Effector memory CD8-positive, alpha-beta T cell (primary cell): ENCODE results near the gene GADL1.

Experiments used
- ATAC-seq: fragments of 150-1000 bp; cut with Tn5 transposase; replicated peaks from 2 replicates; pipeline ENCODE4 v1.10.0; 2021; ENCODE audit warnings: mild to moderate bottlenecking, moderate library complexity
- DNase-seq, 3 experiments: peaks; one replicate each; pipeline ENCODE4 v3.0.0; 2021
- H3K27ac Mint-ChIP-seq, 2 donors: one replicate each; pipeline ENCODE4 v1.8.0; 2022; ENCODE audit warnings: mild to moderate bottlenecking in 2 of 2, mixed read lengths in 2 of 2, moderate library complexity in 2 of 2
- H3K27me3 Mint-ChIP-seq, 2 donors: one replicate each; pipeline ENCODE4 v1.8.0; 2022; ENCODE audit warnings: mixed read lengths in 2 of 2
- H3K36me3 Mint-ChIP-seq: one replicate; pipeline ENCODE4 v1.8.0; 2022; ENCODE audit warnings: mild to moderate bottlenecking, moderate library complexity, mixed read lengths; ENCODE audit not compliant: insufficient read depth
- H3K4me1 Mint-ChIP-seq, 2 donors: one replicate each; pipeline ENCODE4 v1.8.0; 2022; ENCODE audit warnings: low read depth in 2 of 2, mixed read lengths in 2 of 2
- H3K4me3 Mint-ChIP-seq, 2 donors: one replicate each; pipeline ENCODE4 v1.8.0; 2022; ENCODE audit warnings: mild to moderate bottlenecking in 2 of 2, mixed read lengths in 2 of 2, moderate library complexity in 2 of 2
- H3K9me3 Mint-ChIP-seq, 2 donors: one replicate each; pipeline ENCODE4 v1.8.0; 2022; ENCODE audit warnings: mixed read lengths in 2 of 2

The GADL1 gene

GRCh38 chr3:30695302-30696061, 199.0 kb downstream of the GADL1 start:
- Mint-ChIP-seq H3K36me3 (peaks cover 53% of the 10 kb centered on the region), H3K4me3 (no peak overlapping the region), H3K27ac (peak overlapping the region in 1 of 2 donors; percentile 52), H3K27me3 (no peaks in the 10 kb centered on the region), H3K4me1 (peaks cover 13 to 39% of the 10 kb centered on the region in 2 donors), H3K9me3 (no peaks in the 10 kb centered on the region)
- ATAC-seq (no peak), DNase-seq (no peak)

- H3K4me1 Mint-ChIP-seq = peaks cover 15 to 47% of the 10 kb centered on the region in 2 donors
Observed at GRCh38 chr3:30694668-30695067, 199.8 kb downstream of the GADL1 start.

GRCh38 chr3:30694148-30694547, 200.3 kb downstream of the GADL1 start:
- DNase-seq = no peak
- peaks cover 18 to 49% of the 10 kb centered on the region in 2 donors for H3K4me1 Mint-ChIP-seq
- H3K36me3 Mint-ChIP-seq = peaks cover 65% of the 10 kb centered on the region
- H3K9me3 Mint-ChIP-seq = no peaks in the 10 kb centered on the region
- H3K4me3 Mint-ChIP-seq = no peak overlapping the region
- no peaks in the 10 kb centered on the region for H3K27me3 Mint-ChIP-seq
- no peak overlapping the region for H3K27ac Mint-ChIP-seq
- ATAC-seq = no peak

More at GRCh38 chr3:30694668-30695067, 199.8 kb downstream of the GADL1 start:
- Mint-ChIP-seq H3K4me3 (no peak overlapping the region), H3K9me3 (no peaks in the 10 kb centered on the region), H3K27me3 (no peaks in the 10 kb centered on the region), H3K36me3 (peaks cover 61% of the 10 kb centered on the region), H3K27ac (no peak overlapping the region)
- ATAC-seq = no peak
- no peak for DNase-seq

GRCh38 chr3:30693470-30694120, 200.9 kb downstream of the GADL1 start:
- ATAC-seq = peak; percentile 97
- Mint-ChIP-seq H3K4me3 (no peak overlapping the region), H3K27ac (peak overlapping the region in 1 of 2 donors; percentile 64), H3K36me3 (peaks cover 67% of the 10 kb centered on the region), H3K4me1 (peaks cover 23 to 55% of the 10 kb centered on the region in 2 donors), H3K27me3 (no peaks in the 10 kb centered on the region), H3K9me3 (no peaks in the 10 kb centered on the region)
- DNase-seq = peak; percentile 37 to 43 (median 40)

GRCh38 chr3:30692498-30693130, 201.8 kb downstream of the GADL1 start:
- no peaks in the 10 kb centered on the region for H3K9me3 Mint-ChIP-seq
- no peaks in the 10 kb centered on the region for H3K27me3 Mint-ChIP-seq
- ATAC-seq (no peak), DNase-seq (no peak)
- peaks cover 31 to 62% of the 10 kb centered on the region in 2 donors for H3K4me1 Mint-ChIP-seq
- H3K36me3 Mint-ChIP-seq = peaks cover 72% of the 10 kb centered on the region
- peak overlapping the region in 1 of 2 donors; percentile 64 for H3K27ac Mint-ChIP-seq
- H3K4me3 Mint-ChIP-seq = no peak overlapping the region

- Mint-ChIP-seq H3K27ac (peak overlapping the region in 1 of 2 donors; percentile 64), H3K4me3 (no peak overlapping the region), H3K27me3 (no peaks in the 10 kb centered on the region), H3K4me1 (peaks cover 32 to 61% of the 10 kb centered on the region in 2 donors), H3K36me3 (peaks cover 67% of the 10 kb centered on the region), H3K9me3 (no peaks in the 10 kb centered on the region)
- ATAC-seq = no peak
- DNase-seq = no peak
Observed at GRCh38 chr3:30691944-30692343, 202.5 kb downstream of the GADL1 start.

- H3K9me3 Mint-ChIP-seq = no peaks in the 10 kb centered on the region
- H3K27ac Mint-ChIP-seq = peak overlapping the region; percentile 44 to 95
- peaks cover 72% of the 10 kb centered on the region for H3K36me3 Mint-ChIP-seq
- H3K27me3 Mint-ChIP-seq = no peaks in the 10 kb centered on the region
- H3K4me1 Mint-ChIP-seq = peaks cover 32 to 61% of the 10 kb centered on the region in 2 donors
- no peak for ATAC-seq
- no peak for DNase-seq
- H3K4me3 Mint-ChIP-seq = no peak overlapping the region
Observed at GRCh38 chr3:30691249-30691880, 203.1 kb downstream of the GADL1 start.

- no peak for ATAC-seq
- DNase-seq = no peak
- no peak overlapping the region for H3K4me3 Mint-ChIP-seq
- peak overlapping the region; percentile 83 to 95 for H3K27ac Mint-ChIP-seq
- H3K4me1 Mint-ChIP-seq = peaks cover 35 to 69% of the 10 kb centered on the region in 2 donors
- no peaks in the 10 kb centered on the region for H3K27me3 Mint-ChIP-seq
- peaks cover 69% of the 10 kb centered on the region for H3K36me3 Mint-ChIP-seq
- H3K9me3 Mint-ChIP-seq = no peaks in the 10 kb centered on the region
Observed at GRCh38 chr3:30690199-30690598, 204.3 kb downstream of the GADL1 start.

GRCh38 chr3:30688776-30689641, 205.5 kb downstream of the GADL1 start:
- H3K36me3 Mint-ChIP-seq = peaks cover 65% of the 10 kb centered on the region
- ATAC-seq (no peak), DNase-seq (no peak)
- H3K27ac Mint-ChIP-seq = peak overlapping the region; percentile 83 to 95
- peak overlapping the region in 1 of 2 donors; percentile 41 for H3K4me3 Mint-ChIP-seq
- H3K4me1 Mint-ChIP-seq = peaks cover 36 to 76% of the 10 kb centered on the region in 2 donors
- H3K27me3 Mint-ChIP-seq = no peaks in the 10 kb centered on the region
- H3K9me3 Mint-ChIP-seq = no peaks in the 10 kb centered on the region

GRCh38 chr3:30687930-30688570, 206.4 kb downstream of the GADL1 start:
- no peak for DNase-seq
- Mint-ChIP-seq H3K9me3 (no peaks in the 10 kb centered on the region), H3K4me1 (peaks cover 36 to 76% of the 10 kb centered on the region in 2 donors), H3K4me3 (no peak overlapping the region), H3K27ac (peak overlapping the region; percentile 15 to 95), H3K27me3 (no peaks in the 10 kb centered on the region), H3K36me3 (peaks cover 57% of the 10 kb centered on the region)
- no peak for ATAC-seq

GRCh38 chr3:30686799-30687198, 207.7 kb downstream of the GADL1 start:
- no peaks in the 10 kb centered on the region for H3K9me3 Mint-ChIP-seq
- no peak for ATAC-seq
- peaks cover 49% of the 10 kb centered on the region for H3K36me3 Mint-ChIP-seq
- H3K27me3 Mint-ChIP-seq = no peaks in the 10 kb centered on the region
- no peak for DNase-seq
- H3K27ac Mint-ChIP-seq = peak overlapping the region; percentile 36 to 95
- H3K4me1 Mint-ChIP-seq = peaks cover 43 to 78% of the 10 kb centered on the region in 2 donors
- no peak overlapping the region for H3K4me3 Mint-ChIP-seq

GRCh38 chr3:30686176-30686575, 208.3 kb downstream of the GADL1 start:
- H3K27me3 Mint-ChIP-seq = no peaks in the 10 kb centered on the region
- no peaks in the 10 kb centered on the region for H3K9me3 Mint-ChIP-seq
- no peak overlapping the region for H3K4me3 Mint-ChIP-seq
- ATAC-seq (no peak), DNase-seq (no peak)
- H3K4me1 Mint-ChIP-seq = peaks cover 46 to 80% of the 10 kb centered on the region in 2 donors
- H3K36me3 Mint-ChIP-seq = peaks cover 43% of the 10 kb centered on the region
- H3K27ac Mint-ChIP-seq = peak overlapping the region; percentile 36 to 95
